Activated CD8-positive, alpha-beta T cell treated with anti-CD3 and anti-CD28 coated beads for 36 hours (primary cell): Measurements from ENCODE around the gene PLXNC1. TPM values are rescaled to one million over a fixed set of nuclear protein-coding genes. Genes with fewer than 3 reads are reported as not detected.

ENCODE experiments used
- ATAC-seq: fragments of 200-7000 bp; cut with Tn5 transposase; one replicate; pipeline ENCODE4 v1.10.0; 2021; ENCODE audit warnings: mild to moderate bottlenecking, moderate library complexity
- CTCF ChIA-PET: fragments of 350-600 bp; sonication (Branson Sonifier 250); formaldehyde crosslinking; loops from one replicate; lab custom pipeline; 2021; ENCODE audit warnings: antibody characterized with exemption; lab: Charles Lee
- POLR2A ChIA-PET: fragments of 350-600 bp; sonication (Branson Sonifier 250); formaldehyde crosslinking; loops from one replicate; lab custom pipeline; 2021; ENCODE audit warnings: antibody characterized with exemption; lab: Charles Lee
- DNase-seq: peaks from one replicate; pipeline ENCODE4 v3.0.0-alpha.2; 2020
- H3K27ac Mint-ChIP-seq: one replicate; pipeline ENCODE4 v1.8.0; 2021; ENCODE audit warnings: mild to moderate bottlenecking, mixed read lengths
- H3K27me3 Mint-ChIP-seq: one replicate; pipeline ENCODE4 v1.8.0; 2021; ENCODE audit warnings: mixed read lengths
- H3K36me3 Mint-ChIP-seq: one replicate; pipeline ENCODE4 v1.8.0; 2021; ENCODE audit warnings: low read depth, mixed read lengths
- H3K4me1 Mint-ChIP-seq: one replicate; pipeline ENCODE4 v1.8.0; 2021; ENCODE audit warnings: low read depth, mixed read lengths
- H3K4me3 Mint-ChIP-seq: one replicate; pipeline ENCODE4 v1.8.0; 2021; ENCODE audit warnings: mild to moderate bottlenecking, moderate library complexity, mixed read lengths
- H3K9me3 Mint-ChIP-seq: one replicate; pipeline ENCODE4 v1.8.0; 2021; ENCODE audit warnings: mixed read lengths
- intact Hi-C: fragments of 100-400 bp; cut with micrococcal nuclease; formaldehyde crosslinking; loops from one replicate; pipeline ENCODE4 v1.10.0; 2022
- total RNA-seq, 2 experiments: library from RNA; stranded (reverse); gene quantifications; one replicate each; pipeline ENCODE4 v1.2.3, GENCODE V29; 2021
- TF ChIP-seq, protein P1 (sequence below): fragments of 200-600 bp; IDR thresholded peaks from one replicate; pipeline ENCODE4 v1.8.0; 2022; ENCODE audit warnings: antibody characterized with exemption, mild to moderate bottlenecking

PLXNC1 gene
- total RNA-seq, 2 experiments from 2014 or later = 8.8 to 9.5 TPM

DNA sequence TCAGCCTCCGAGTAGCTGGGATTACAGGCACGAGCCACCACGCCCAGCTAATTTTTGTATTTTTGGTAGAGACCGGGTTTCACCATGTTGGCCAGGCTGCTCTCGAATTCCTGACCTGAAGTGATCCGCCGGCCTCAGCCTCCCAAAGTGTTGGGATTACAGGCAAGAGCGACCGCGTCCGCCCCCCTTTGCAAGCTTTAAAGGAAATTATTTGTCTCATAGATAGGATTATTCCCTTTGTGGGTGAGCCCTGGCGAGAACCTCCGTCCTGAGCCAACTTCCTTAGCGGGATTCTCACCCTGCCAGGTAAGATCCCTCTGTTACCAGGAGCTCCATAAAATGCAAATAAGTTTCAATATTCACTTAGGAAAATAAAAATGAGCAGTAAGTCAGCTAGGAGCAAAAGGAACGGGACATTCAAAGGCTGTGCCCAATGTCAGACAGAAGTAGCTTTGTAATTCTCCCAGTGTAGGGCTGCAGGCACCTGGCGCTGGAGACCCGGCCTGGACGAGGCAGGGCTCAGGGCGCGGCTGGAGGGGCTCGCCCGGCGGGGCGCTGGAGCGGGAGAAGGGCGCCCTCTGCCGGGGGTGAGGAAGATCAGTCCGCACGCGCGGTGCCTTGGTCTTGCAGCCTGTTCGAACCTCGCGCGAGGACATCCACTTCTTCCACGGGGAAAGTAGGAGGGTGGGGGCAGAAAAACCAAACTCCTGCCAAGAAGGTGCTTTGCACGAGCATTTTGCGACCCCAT lies 47.2 kb upstream of the PLXNC1 start:
- ATAC-seq (peak; percentile 66), DNase-seq (peak; percentile 81)
- POLR2A ChIA-PET = interaction anchor here (0.5 to 3.1 kb wide), 15 partner anchors 10 to 1114 kb away, joined by 3 to 18 read pairs (median 4); partner anchors contain the start of gene SOCS2
- H3K36me3 Mint-ChIP-seq = no peaks in the 10 kb centered on the region
- H3K27ac Mint-ChIP-seq = peak overlapping the region; percentile 75
- intact Hi-C loops = loop anchor here (5.0 to 10.0 kb wide), 3 partner anchors 116 to 676 kb away; no protein-coding TSS in a partner anchor
- CTCF ChIA-PET = interaction anchor here (0.7 to 6.8 kb wide), 101 partner anchors 10 to 1113 kb away, joined by 3 to 188 read pairs (median 6); partner anchors contain the start of genes CRADD, MRPL42 and SOCS2
- H3K4me1 Mint-ChIP-seq = peaks cover 18% of the 10 kb centered on the region
- H3K4me3 Mint-ChIP-seq = peak overlapping the region; percentile 77
- no peaks in the 10 kb centered on the region for H3K9me3 Mint-ChIP-seq
- TF ChIP-seq, protein P1, sequence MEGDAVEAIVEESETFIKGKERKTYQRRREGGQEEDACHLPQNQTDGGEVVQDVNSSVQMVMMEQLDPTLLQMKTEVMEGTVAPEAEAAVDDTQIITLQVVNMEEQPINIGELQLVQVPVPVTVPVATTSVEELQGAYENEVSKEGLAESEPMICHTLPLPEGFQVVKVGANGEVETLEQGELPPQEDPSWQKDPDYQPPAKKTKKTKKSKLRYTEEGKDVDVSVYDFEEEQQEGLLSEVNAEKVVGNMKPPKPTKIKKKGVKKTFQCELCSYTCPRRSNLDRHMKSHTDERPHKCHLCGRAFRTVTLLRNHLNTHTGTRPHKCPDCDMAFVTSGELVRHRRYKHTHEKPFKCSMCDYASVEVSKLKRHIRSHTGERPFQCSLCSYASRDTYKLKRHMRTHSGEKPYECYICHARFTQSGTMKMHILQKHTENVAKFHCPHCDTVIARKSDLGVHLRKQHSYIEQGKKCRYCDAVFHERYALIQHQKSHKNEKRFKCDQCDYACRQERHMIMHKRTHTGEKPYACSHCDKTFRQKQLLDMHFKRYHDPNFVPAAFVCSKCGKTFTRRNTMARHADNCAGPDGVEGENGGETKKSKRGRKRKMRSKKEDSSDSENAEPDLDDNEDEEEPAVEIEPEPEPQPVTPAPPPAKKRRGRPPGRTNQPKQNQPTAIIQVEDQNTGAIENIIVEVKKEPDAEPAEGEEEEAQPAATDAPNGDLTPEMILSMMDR = peak; percentile 93
- peaks cover 18% of the 10 kb centered on the region for H3K27me3 Mint-ChIP-seq

DNA sequence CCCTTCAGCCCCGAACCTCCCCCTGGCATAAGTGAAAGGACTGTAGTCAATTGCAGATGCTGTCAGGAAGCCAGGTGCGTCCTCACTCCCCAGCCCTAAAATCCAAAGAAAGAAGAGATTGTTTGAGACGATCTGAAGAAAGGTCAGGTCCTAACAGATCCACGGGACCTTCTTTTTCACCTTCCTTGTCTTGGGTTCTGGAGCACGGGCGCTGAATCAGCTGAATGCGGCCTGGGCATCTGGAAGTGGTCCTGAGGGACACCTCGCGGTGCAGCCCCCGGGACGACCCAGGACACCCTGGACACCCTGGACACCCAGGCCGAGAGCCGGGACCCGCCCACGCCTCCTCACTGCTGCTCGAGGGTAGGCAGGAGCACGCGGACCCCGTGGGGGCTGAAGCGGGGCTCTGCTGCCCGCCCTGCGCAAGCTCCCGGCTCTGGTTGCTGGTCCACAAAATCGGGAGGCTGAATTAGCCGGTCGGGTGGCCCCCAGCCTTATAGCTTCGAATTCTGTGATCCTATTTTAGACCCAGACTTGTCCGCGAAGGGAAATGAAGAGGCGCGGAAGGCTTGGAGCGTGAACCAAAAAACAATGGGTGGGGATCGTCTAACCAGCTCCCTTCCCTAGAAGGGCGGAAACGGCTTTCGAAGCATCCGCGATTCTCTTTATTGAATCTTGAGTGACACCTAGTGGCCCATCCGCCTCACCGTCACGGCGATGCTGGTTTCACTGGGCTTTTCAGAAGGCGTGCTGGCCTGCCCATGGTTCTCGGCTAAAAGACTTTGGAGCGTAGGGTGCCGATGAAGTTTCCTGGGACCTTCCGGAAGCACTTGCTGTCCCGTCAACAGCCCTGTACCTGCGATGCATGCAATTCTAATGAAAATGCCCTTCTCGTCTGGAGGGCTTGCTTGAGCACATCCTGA lies 46.4 kb upstream of the PLXNC1 start:
- DNase-seq (peak; percentile 93), ATAC-seq (peak; percentile 81)
- H3K4me1 Mint-ChIP-seq = peaks cover 18% of the 10 kb centered on the region
- peak overlapping the region; percentile 75 for H3K27ac Mint-ChIP-seq
- H3K36me3 Mint-ChIP-seq = no peaks in the 10 kb centered on the region
- TF ChIP-seq, protein P1 = peak; percentile 72
- ChIA-PET POLR2A (interaction anchor here (0.6 to 3.1 kb wide), 15 partner anchors 9 to 1115 kb away, joined by 3 to 18 read pairs (median 4); partner anchors contain the start of gene SOCS2), CTCF (interaction anchor here (0.6 to 6.8 kb wide), 128 partner anchors 9 to 1173 kb away, joined by 3 to 188 read pairs (median 5); partner anchors contain the start of genes CRADD, EEA1, MRPL42 and SOCS2)
- H3K4me3 Mint-ChIP-seq = peak overlapping the region; percentile 77
- H3K27me3 Mint-ChIP-seq = peaks cover 15% of the 10 kb centered on the region
- intact Hi-C loops = loop anchor here (1.0 to 10.0 kb wide), 5 partner anchors 117 to 677 kb away; no protein-coding TSS in a partner anchor
- no peaks in the 10 kb centered on the region for H3K9me3 Mint-ChIP-seq

DNA sequence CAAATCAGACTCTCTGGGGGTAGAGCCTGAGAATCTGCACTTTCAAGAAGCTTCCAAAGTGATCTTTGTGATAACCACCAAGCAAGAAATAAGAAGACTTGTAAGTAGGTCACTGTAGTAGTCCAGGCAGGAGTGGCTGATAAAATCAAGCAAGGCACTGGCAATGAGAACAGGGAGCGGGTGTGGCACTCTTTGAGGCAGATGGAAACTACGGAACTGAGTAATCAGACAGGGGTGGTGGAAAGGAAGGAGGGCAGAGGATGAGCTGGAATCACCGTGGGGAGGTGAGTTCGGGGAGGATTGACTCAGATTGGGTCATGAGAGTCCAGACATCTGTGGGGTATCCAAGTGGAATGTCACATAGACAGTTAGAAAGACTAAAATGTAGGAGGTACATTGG lies 44.4 kb upstream of the PLXNC1 start:
- H3K36me3 Mint-ChIP-seq = no peaks in the 10 kb centered on the region
- H3K27me3 Mint-ChIP-seq = peaks cover 13% of the 10 kb centered on the region

DNA sequence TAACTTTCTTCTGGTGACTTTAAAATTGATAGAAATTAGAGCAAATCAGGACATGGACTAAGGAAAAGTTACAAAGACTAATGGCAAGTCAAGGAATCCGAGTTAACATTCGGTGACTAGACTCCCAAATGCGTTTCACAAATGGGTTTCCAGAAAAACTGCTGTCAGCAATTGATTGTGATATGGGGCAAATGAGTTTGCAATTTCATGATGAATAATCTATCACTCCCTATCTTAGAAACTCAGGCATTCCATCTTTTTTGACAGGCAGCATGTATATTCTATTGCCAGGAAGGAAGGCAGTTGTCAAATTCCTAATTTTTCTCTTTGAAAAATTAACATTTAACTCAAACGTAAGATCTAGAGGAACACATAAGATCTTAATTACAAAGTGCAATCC lies 40.5 kb upstream of the PLXNC1 start:
- no peak for ATAC-seq
- H3K4me3 Mint-ChIP-seq = no peak overlapping the region
- peaks cover 29% of the 10 kb centered on the region for H3K4me1 Mint-ChIP-seq
- TF ChIP-seq, protein P1 = no peak
- no peak overlapping the region for H3K27ac Mint-ChIP-seq
- H3K36me3 Mint-ChIP-seq = no peaks in the 10 kb centered on the region
- CTCF ChIA-PET = interaction anchor here (1.0 to 1.6 kb wide), 2 partner anchors 535 to 605 kb away, joined by 3 to 6 read pairs; partner anchors contain the start of gene SOCS2
- POLR2A ChIA-PET = interaction anchor here (1.6 kb wide), 1 partner anchor 538 kb away, joined by 4 read pairs; no protein-coding TSS in a partner anchor
- DNase-seq = no peak
- intact Hi-C loops = loop anchor here (10.0 kb wide), 2 partner anchors 123 to 683 kb away; no protein-coding TSS in a partner anchor
- H3K9me3 Mint-ChIP-seq = no peaks in the 10 kb centered on the region
- peaks cover 5% of the 10 kb centered on the region for H3K27me3 Mint-ChIP-seq

More for the DNA sequence above, 44.4 kb upstream of the PLXNC1 start:
- TF ChIP-seq, protein P1 = no peak
- intact Hi-C loops = loop anchor here (2.0 to 10.0 kb wide), 4 partner anchors 119 to 679 kb away; no protein-coding TSS in a partner anchor
- Mint-ChIP-seq H3K27ac (no peak overlapping the region), H3K9me3 (no peaks in the 10 kb centered on the region), H3K4me1 (peaks cover 31% of the 10 kb centered on the region), H3K4me3 (no peak overlapping the region)
- ChIA-PET POLR2A (interaction anchor here (1.7 kb wide), 1 partner anchor 8 kb away, joined by 8 read pairs; no protein-coding TSS in a partner anchor), CTCF (interaction anchor here (0.7 to 6.8 kb wide), 12 partner anchors 8 to 1116 kb away, joined by 3 to 188 read pairs (median 36); partner anchors contain the start of gene SOCS2)
- ATAC-seq (no peak), DNase-seq (no peak)
